ENCODE measurements around the gene PERM1.
"Not testable (repeated sequence)": the region's sequence is repeated elsewhere in the genome, so short reads cannot be mapped to it uniquely, and the experiment has no call there.

The PERM1 gene

GRCh38 chr1:997993-998744 lies 16.3 kb upstream of the PERM1 start:
- DNase-seq, result no peak

GRCh38 chr1:997713-997992 lies 15.8 kb upstream of the PERM1 start:
- no peak for DNase-seq

DNA sequence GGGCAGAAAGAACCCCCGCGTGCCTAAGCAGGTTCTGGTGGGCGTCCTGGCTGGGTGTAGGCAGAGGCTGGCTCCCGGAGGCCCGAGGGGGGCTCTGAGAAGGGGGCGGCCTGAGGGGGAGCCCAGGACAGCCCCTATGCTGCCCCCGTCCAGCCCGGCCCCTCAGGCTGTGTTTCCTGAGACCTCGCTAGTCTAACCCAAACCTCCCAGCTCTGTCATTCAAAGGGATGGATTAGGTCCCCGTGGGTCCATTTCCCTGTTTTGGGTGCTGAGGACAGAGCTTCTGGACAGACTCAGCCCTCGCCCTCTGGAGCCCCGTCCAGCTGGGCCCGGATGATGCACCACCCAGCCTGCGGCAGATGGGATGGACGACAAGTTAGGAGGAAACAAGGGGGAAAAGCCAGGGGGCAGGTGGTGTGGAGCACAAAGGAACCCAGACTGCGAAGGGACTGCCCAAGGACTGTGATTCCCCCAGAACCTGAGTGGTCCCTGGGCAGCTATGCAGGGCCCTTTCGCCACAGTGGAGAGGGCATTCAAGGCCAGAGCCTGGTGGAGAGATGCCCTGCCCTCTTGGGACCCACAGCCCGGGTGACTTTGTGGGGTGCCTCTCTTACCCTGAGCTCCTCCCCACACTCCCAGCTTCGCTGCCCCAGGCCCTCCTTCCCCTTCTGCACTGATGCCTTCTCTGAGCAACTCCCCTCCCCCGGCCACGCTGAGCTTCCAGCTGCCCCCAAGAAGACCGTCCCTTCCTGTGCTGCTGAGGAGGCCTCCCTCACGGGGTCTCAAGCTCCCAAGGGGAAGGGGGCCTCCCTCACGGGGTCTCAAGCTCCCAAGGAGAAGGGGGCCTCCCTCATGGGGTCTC lies 15.2 kb upstream of the PERM1 start:
- DNase-seq, result no peak

DNA sequence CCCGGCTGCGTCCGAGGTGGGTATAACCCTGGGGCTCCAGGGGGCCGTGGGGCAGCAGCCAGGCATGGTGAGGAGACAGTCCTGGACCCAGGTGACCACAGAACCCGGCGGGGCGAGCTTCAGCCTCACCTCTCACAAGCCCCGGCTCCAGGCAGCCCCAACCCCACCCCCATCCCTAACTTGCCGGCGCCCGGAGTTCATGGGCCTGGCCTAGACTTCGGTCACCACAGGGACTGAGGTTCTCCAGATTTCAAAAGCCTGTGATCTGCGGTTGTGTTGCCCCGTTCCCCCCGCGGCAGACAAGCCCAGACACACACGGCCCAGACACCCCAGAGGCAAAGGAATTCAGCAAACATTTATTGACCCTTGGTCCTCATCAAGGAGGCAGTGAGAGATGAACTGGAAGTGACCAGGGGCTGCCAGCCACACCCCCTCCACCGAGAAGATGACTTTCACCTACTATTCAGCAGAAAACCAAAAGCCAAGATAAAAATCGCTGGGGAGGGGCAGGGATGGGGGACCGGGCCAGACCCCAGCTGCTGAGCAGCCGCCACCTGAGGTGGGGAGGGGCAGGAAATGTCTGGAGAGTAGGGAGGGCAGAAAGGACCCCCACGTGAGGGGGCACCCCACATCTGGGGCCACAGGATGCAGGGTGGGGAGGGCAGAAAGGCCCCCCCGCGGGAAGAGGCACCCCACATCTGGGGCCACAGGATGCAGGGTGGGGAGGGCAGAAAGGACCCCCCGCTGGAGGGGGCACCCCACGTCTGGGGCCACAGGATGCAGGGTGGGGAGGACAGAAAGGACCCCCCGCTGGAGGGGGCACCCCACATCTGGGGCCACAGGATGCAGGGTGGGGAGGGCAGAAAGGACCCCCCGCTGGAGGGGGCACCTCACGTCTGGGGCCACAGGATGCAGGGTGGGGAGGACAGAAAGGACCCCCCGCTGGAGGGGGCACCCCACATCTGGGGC lies 14.1 kb upstream of the PERM1 start:
- DNase-seq, result no peak

- DNase-seq, result not testable (repeated sequence)
These were observed 12.7 kb upstream of the PERM1 start for GRCh38 chr1:994546-994945.

GRCh38 chr1:993379-993995 lies 11.6 kb upstream of the PERM1 start:
- DNase-seq, result no peak

DNA sequence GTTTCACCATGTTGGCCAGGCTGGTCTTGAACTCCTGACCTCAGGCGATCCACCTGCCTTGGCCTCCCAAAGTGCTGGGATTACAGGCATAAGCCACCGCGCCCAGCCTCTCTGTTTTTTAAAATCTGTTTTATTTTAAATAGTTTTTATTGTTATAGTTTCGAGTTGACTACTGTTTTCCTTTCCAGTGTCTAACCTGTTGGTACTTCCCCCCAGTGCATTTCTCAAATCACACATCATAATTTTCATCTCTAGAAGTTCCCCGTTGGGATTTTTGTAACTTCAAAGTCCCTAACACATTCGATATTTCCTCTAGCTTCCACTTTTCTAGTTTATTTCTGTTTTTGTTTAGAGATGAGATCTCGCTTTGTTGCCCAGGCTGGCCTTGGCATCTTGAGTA lies 10.5 kb upstream of the PERM1 start:
- DNase-seq, result peak in 1 of 5 experiments; percentile 30

DNA sequence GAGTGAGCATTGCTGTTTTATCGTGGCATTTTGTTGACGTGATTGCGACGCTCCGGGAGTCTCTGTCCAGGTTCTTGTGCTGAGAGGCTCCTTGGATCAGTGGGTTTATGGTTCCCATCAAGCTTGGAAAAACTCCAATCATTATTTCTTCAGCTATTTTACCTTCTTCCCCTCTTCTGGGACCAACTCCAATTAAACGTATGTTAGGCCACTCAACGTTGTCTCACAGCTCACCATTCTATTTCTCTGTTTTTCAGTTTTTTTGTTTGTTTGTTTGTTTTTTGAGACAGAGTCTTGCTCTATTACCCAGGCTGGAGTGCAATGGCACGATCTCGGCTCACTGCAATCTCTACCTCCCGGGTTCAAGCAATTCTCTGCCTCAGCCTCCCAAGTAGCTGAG lies 10.0 kb upstream of the PERM1 start:
- DNase-seq, result no peak

DNA sequence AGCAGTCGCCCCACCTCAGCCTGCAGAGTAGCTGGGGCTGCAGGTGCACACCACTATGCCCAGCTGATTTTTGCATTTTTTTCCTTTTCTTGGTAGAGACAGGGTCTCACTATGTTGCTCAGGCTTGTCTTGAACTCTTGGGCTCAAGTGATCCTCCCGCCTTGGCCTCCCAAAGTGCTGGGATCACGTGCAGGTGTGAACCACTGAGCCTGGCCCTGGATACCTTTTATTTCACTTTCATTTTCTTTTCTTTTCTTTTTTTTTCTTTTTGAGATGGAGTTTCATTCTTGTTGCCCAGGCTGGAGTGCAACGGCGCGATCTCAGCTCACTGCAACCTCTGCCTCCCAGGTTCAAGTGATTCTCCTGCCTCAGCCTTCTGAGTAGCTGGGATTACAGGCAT lies 9.4 kb upstream of the PERM1 start:
- not testable (repeated sequence) for DNase-seq

GRCh38 chr1:988061-988460 lies 6.2 kb upstream of the PERM1 start:
- not testable (repeated sequence) for DNase-seq

DNA sequence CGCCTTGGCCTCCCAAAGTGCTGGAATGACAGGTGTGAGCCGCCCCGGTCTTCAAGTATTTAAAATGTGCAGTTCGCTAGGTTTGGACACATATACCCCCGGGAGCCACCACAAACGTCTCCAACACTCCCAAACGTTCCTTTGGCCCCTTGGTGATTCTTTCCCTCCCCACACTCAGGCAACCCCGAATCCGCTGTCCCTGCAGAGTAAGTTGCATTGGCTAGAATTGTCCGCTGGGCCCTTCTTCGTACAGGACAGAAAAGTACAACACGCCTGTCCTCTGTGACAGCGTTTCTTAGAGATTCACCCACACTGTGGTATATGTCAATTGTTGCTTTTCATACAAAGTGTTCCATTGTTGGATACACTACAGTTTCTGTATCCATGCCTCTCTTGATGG lies 3.2 kb upstream of the PERM1 start:
- no peak for DNase-seq

- DNase-seq, result no peak
These were observed 2.6 kb upstream of the PERM1 start for GRCh38 chr1:984476-984814.

DNA sequence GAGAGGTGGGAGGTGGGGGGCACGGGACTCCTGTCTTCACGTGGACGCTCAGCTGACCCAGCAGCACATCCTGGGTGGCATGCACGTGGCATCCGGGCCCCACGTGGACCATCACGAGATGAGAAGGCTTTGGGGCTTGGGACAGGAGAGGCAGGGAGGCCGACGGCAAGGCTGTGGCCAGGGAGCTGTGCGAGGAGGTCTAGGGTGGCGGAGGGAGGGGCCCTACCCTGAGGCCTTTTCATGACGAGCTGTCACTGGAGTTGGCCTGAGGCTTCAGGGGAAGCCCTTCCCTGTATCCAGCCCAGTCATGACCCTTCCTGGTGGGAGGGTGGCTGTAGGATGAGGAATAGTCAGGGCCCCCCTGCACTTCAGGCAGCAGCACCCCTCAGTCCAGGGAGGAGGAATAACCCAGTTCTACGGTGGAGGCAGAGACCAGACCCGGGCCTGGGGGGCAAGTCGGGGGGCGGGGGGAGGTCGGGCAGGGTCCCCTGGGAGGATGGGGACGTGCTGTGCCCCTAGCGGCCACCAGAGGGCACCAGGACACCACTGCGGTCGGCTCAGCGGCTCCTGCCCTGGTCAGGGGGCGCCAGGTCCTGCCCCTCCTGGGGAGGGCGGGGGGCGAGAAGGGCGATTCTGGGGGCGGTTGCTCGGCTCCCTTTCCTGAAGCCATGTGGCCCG lies 2.0 kb upstream of the PERM1 start:
- peak in 3 of 5 experiments; percentile 42 to 53 (median 47) for DNase-seq

- DNase-seq, result no peak
These were observed 1.0 kb upstream of the PERM1 start for GRCh38 chr1:982765-983436.

DNA sequence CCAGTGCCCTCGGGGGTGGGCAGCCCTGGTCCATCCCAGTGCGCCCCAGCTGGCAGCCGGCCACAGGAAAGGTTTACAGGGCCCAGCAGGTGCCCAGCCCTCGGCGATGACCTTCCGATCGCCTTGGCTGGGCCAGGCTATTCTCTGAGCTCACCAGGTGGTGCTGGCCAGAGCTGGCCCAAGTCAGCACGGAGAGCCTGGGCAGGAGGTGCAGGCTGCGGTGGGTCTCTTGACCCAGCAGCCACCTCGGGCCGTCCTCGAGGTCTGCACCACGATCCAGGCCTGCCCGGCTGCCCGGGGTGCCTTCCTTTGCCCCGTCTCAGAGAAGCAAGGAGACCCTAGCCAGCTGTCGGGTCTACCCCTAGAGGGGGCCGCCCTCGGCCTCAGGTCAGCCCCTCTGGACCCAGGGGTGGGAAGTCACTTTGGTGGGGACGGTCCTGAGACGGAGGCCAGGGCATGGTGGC lies 370 bp downstream of the PERM1 start:
- no peak for DNase-seq

GRCh38 chr1:980602-981395 lies 1.1 kb downstream of the PERM1 start:
- DNase-seq, result no peak

DNA sequence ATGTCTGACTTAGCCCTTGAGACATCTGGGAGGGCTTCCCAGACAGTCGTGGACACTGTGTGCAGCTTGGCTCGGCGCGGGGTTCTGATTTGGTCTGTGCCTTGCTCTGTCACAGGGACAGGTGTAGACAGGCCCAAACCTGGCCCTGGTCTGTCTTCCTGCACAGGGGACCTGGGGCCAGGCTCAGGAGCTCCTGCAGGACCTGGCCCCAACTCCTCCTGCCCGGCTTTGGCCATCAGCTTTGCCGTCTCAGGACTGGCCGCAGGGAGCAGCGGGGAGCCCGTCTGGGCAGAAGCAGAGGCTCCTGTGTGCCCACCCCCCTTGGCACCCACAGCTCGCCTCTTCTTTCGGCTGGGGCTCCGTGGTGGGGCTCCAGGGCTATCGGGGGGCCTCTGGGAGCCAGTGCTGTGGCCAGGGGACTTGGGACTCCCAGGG lies 1.7 kb downstream of the PERM1 start:
- no peak for DNase-seq

GRCh38 chr1:979744-980072 lies 2.2 kb downstream of the PERM1 start:
- no peak for DNase-seq

GRCh38 chr1:978835-979743 lies 2.8 kb downstream of the PERM1 start:
- DNase-seq, result no peak
